Nephron progenitor cell (in vitro differentiated cells): ENCODE measurements around the gene INHA.

Experiments
- DNase-seq: peaks from one replicate; pipeline ENCODE4 v3.0.0; 2021
- H3K27ac Mint-ChIP-seq: 2 replicates; pipeline ENCODE4 v1.8.0; 2021; ENCODE audit warnings: mild to moderate bottlenecking, moderate library complexity, mixed read lengths
- H3K27me3 Mint-ChIP-seq: 2 replicates; pipeline ENCODE4 v1.8.0; 2021; ENCODE audit warnings: mild to moderate bottlenecking, low read depth, mixed read lengths; ENCODE audit not compliant: poor library complexity
- H3K36me3 Mint-ChIP-seq: 2 replicates; pipeline ENCODE4 v1.8.0; 2021; ENCODE audit warnings: low read depth, mixed read lengths
- H3K4me1 Mint-ChIP-seq: 2 replicates; pipeline ENCODE4 v1.8.0; 2021; ENCODE audit warnings: mixed read lengths
- H3K4me3 Mint-ChIP-seq: 2 replicates; pipeline ENCODE4 v1.8.0; 2021; ENCODE audit warnings: mild to moderate bottlenecking, moderate library complexity, mixed read lengths
- H3K9me3 Mint-ChIP-seq: 2 replicates; pipeline ENCODE4 v1.8.0; 2021; ENCODE audit warnings: mild to moderate bottlenecking, moderate library complexity, mixed read lengths
- TF ChIP-seq, protein P1 (sequence below): fragments of 200-600 bp; sonication (generic); IDR thresholded peaks from 2 replicates; pipeline ENCODE4 v1.5.0; 2021; ENCODE audit warnings: antibody characterized with exemption

INHA gene

DNA sequence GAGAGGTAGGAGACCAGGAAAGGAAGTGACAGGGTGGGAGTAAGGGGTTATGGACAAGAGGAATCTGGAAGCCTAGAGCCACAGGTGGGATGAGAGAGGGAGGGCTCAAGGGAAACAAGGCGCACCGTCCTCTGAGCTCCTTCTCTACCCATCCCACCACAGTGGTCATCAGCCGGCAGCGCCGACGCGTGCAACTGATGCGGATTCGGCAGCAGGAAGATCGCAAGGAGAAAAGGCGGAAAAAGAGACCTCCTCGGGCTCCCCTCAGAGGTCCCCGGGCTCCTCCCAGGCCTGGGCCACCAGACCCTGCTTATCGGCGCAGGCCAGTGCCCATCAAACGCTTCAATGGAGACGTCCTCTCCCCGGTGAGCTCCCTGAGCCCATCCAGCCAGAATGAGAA is 23.1 kb upstream of the INHA start:
- H3K27me3 Mint-ChIP-seq: peaks cover 83% of the 10 kb centered on the region
- no peak for DNase-seq
- H3K4me3 Mint-ChIP-seq: no peak overlapping the region
- H3K4me1 Mint-ChIP-seq: peaks cover 22% of the 10 kb centered on the region
- no peaks in the 10 kb centered on the region for H3K9me3 Mint-ChIP-seq
- H3K27ac Mint-ChIP-seq: no peak overlapping the region
- TF ChIP-seq, protein P1, sequence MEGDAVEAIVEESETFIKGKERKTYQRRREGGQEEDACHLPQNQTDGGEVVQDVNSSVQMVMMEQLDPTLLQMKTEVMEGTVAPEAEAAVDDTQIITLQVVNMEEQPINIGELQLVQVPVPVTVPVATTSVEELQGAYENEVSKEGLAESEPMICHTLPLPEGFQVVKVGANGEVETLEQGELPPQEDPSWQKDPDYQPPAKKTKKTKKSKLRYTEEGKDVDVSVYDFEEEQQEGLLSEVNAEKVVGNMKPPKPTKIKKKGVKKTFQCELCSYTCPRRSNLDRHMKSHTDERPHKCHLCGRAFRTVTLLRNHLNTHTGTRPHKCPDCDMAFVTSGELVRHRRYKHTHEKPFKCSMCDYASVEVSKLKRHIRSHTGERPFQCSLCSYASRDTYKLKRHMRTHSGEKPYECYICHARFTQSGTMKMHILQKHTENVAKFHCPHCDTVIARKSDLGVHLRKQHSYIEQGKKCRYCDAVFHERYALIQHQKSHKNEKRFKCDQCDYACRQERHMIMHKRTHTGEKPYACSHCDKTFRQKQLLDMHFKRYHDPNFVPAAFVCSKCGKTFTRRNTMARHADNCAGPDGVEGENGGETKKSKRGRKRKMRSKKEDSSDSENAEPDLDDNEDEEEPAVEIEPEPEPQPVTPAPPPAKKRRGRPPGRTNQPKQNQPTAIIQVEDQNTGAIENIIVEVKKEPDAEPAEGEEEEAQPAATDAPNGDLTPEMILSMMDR: no peak
- H3K36me3 Mint-ChIP-seq: peaks cover 3% of the 10 kb centered on the region

DNA sequence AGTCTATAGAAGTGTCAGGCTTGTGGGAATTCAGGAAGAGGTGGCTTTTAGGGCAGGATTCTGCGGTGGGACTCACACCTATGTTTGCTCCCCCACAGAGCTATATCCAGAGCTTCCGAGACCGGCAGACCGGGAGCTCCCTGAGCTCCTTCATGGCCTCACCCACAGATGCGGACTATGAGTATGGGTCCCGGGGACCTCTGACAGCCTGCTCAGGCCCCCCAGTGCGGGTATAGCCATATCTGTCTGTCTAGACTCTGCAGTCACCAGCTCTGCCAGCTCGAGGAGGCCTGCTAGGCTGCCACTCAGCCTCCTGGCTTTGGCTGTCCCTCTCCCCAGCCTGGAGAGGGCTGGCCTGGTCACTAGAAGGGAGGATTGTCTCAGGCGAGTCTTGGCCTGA is 22.5 kb upstream of the INHA start:
- TF ChIP-seq, protein P1: no peak
- Mint-ChIP-seq H3K9me3 (no peaks in the 10 kb centered on the region), H3K36me3 (peaks cover 6% of the 10 kb centered on the region), H3K27ac (no peak overlapping the region), H3K4me1 (peaks cover 15% of the 10 kb centered on the region), H3K27me3 (peaks cover 79% of the 10 kb centered on the region), H3K4me3 (no peak overlapping the region)
- DNase-seq: no peak

DNA sequence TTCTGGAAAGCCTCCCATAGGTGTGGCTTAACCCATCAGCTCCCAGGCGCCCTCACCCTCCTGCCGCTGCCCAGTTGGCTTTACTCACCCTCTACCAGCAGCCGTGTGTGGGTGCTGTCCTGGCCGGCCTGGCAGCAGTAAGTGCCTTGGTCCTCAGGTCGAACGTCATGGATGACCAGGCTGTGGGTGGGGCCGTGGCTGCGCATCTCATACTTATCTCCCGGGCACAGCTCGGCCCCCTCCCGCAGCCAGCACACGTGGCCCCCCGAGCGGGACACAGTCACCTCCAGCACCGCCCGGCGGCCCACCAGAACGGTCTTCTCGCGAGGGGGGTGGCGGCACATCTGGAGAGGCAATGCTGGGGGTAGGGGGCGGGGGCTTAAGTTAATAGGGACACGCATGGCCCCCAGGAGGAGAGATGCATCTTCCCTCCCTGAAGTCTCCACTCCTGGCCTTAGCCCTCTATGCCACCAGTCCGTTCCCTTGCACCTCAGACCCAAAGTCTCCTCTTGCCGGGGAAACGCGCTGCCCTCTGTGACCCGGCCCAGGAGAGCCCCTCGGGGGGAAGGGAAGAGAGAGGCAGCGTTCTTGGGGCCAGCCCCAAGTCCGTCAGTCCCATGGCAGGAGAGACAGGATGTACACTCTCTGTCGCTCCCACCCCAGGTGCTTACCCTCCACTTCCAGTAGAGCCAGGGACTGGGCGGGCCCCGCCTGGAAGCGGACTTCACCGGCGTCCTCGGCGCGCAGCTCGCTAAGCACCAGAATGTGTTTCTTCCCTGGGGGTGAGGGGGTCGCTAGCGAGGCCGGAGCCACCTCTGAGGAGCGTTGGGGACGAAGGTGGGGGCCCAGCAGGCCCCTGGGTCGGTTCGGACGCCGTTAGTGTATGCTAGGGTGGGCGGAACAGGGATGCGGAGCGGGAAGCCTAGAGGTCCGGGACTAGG is 20.4 kb upstream of the INHA start:
- Mint-ChIP-seq H3K36me3 (peaks cover 18% of the 10 kb centered on the region), H3K4me1 (peaks cover 11% of the 10 kb centered on the region), H3K27ac (no peak overlapping the region), H3K27me3 (peaks cover 58% of the 10 kb centered on the region), H3K9me3 (no peaks in the 10 kb centered on the region), H3K4me3 (peak overlapping the region; percentile 85)
- TF ChIP-seq, protein P1: no peak
- peak; percentile 51 for DNase-seq

GRCh38 chr2:219552382-219553167 is 19.5 kb upstream of the INHA start:
- TF ChIP-seq, protein P1: no peak
- peaks cover 53% of the 10 kb centered on the region for H3K27me3 Mint-ChIP-seq
- peak; percentile 95 for DNase-seq
- H3K9me3 Mint-ChIP-seq: no peaks in the 10 kb centered on the region
- peaks cover 20% of the 10 kb centered on the region for H3K36me3 Mint-ChIP-seq
- peaks cover 11% of the 10 kb centered on the region for H3K4me1 Mint-ChIP-seq
- H3K4me3 Mint-ChIP-seq: peak overlapping the region; percentile 85
- no peak overlapping the region for H3K27ac Mint-ChIP-seq

DNA sequence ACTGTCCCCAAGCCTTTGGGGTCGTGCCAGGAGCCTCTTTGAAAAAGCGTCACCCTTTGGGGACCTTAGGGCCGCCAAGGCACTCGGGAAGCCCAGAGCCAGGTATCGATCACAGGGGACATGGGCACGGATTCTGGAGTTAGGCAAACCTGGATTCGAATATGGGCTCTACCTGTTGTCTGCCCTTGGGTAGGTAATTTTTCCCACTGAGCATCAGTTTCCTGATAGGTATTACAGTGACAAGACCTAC is 19.0 kb upstream of the INHA start:
- DNase-seq: no peak
- Mint-ChIP-seq H3K36me3 (peaks cover 20% of the 10 kb centered on the region), H3K4me3 (peak overlapping the region; percentile 62), H3K4me1 (peaks cover 11% of the 10 kb centered on the region), H3K27ac (no peak overlapping the region), H3K27me3 (peaks cover 50% of the 10 kb centered on the region), H3K9me3 (no peaks in the 10 kb centered on the region)
- TF ChIP-seq, protein P1: no peak
